ENCODE measurements around the gene TBC1D22A.
A peak's percentile ranks its signal among the peaks of the same experiment; 100 is the strongest.

TBC1D22A gene

GRCh38 chr22:46842606-46843005, 80.2 kb downstream of the TBC1D22A start:
- no peak for DNase-seq

GRCh38 chr22:46843821-46844255, 81.4 kb downstream of the TBC1D22A start:
- no peak for DNase-seq

- no peak for DNase-seq
Observed at GRCh38 chr22:46844606-46845210, 82.3 kb downstream of the TBC1D22A start.

DNA sequence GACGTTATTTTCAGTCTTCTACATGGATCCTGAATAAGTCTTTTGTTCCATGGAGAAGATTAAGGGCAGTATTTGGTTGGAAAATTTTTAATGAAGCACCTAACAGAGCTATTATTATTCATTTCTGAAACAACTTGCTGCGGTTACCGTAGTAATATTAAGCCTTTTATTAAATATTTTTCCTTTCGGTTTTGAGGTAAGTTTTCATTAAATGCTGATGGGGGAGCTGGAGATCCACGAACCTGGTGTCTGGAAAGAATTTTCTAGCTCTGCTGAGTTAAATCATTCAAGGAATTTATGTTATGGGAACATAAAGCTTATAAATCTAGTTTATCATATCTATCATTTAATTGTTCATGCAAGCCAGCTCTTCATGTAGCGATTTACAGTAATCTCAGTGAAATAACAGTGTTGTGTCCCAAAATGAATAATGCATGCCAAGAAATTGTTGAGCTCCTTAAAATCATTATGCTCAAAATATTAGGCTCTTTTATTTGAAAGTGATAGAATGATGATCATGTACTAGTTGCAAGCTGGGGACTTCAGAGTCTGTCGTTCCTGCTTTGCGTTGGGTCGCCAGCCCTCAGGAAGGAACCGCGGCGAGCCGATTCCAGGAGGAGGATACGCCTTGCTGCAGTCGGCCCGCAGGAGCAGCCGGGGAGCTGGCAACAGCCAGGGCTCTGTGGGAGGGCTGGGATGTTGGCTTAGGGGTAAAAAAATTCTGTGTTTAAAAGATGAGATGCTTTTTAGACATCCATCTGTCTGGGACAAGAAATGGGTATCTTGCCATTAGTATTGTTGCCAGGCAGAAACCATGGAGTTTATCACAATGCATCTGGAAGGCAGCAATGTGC, 83.1 kb downstream of the TBC1D22A start:
- no peak for DNase-seq

DNA sequence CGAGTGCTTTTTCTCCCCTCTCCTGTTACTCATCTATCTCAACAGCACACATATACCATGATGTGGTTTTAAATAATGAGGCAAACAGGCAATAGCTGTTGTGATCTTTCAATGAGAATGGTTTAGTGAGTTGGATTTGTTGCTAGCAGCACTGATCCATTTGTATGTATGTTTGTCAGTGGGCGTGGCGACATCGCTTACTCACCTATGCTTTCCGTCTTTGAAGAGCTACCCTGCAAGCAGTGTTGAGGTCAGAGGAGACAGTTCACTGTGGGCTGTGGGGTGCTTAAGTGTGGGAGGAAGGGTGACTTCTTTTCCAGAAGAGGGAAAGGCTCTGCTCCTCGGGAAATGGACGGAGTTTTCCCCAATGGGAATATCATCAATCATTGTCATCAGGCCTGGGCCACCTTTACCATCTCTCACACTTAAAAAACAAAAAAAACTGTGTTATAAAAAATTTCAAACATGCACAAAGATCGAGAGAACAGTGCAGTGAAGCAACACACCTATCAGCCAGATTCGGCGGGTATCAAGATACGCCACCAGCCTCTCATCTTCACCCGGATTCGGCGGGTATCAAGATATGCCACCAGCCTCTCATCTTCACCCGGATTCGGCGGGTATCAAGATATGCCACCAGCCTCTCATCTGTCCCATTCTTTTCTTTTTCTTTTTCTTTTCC, 83.8 kb downstream of the TBC1D22A start:
- DNase-seq, result no peak

GRCh38 chr22:46846832-46847355, 84.4 kb downstream of the TBC1D22A start:
- DNase-seq, result no peak

- DNase-seq, result no peak
Observed at GRCh38 chr22:46848197-46848596, 85.7 kb downstream of the TBC1D22A start.

GRCh38 chr22:46849101-46849500, 86.7 kb downstream of the TBC1D22A start:
- no peak for DNase-seq

- no peak for DNase-seq
Observed at GRCh38 chr22:46849951-46850350, 87.5 kb downstream of the TBC1D22A start.

DNA sequence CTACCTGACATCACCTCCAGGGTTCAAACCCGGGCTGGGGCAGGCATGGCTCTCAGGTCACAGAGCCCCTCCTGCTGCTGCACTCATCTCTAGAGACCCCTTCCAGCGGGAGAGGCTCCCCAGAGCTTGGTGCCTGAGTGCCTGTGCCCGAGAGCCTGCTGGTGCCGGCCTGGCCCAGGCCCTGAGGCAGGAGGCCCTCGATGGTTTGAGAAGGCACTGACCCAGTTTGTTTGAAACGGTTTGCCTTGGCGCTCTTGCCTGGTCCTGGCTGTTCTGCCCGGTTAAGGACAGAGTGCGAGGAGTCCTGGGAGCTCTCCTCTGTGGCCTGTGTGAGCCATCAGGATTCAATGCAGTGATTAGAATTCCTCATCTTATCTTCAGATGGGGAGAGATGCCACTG, 88.9 kb downstream of the TBC1D22A start:
- no peak for DNase-seq

- no peak for DNase-seq
Observed at GRCh38 chr22:46851941-46852340, 89.5 kb downstream of the TBC1D22A start.

GRCh38 chr22:46852771-46853170, 90.3 kb downstream of the TBC1D22A start:
- DNase-seq, result no peak

DNA sequence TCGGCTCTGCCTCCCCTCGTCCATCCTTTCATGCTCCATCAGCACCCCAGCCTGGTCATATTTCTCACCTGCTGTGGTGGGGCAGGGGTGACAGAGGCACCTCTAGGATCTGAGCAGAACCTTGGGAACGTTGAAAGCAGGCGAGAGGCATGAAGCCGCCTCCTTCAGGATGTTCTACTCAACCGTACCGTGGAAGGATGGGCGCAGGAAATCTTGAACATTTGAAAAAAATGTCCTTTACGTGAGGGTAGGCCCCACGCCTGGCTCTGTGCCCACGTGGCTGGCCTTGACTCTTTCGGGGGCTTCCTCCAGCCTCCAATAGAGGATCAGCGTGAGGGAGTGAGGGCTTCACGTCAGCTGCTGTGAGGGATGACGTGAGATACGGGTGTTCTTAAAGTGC, 90.7 kb downstream of the TBC1D22A start:
- no peak for DNase-seq

GRCh38 chr22:46854125-46854870, 91.8 kb downstream of the TBC1D22A start:
- no peak for DNase-seq

DNA sequence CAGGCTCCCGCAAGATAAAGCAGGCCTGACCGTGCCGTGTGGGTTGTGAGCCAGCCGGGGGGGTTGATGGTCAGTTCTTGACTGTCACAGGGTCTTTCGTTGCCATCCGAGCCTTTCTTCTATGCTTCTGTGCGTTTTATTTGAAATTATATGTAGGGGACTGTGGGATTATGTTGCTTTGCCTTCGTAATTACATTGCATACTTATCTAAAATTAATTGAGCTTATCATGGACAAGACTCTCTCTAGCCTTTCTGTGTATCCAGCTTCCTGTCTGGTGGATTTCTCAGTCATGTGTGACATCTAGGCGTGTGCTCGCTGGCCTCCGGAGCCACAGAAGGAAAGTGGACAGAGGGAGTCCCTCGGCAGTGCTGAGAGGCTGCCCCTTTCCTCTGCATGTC, 93.2 kb downstream of the TBC1D22A start:
- peak; percentile 78 for DNase-seq

- no peak for DNase-seq
Observed at GRCh38 chr22:46856661-46857060, 94.2 kb downstream of the TBC1D22A start.

DNA sequence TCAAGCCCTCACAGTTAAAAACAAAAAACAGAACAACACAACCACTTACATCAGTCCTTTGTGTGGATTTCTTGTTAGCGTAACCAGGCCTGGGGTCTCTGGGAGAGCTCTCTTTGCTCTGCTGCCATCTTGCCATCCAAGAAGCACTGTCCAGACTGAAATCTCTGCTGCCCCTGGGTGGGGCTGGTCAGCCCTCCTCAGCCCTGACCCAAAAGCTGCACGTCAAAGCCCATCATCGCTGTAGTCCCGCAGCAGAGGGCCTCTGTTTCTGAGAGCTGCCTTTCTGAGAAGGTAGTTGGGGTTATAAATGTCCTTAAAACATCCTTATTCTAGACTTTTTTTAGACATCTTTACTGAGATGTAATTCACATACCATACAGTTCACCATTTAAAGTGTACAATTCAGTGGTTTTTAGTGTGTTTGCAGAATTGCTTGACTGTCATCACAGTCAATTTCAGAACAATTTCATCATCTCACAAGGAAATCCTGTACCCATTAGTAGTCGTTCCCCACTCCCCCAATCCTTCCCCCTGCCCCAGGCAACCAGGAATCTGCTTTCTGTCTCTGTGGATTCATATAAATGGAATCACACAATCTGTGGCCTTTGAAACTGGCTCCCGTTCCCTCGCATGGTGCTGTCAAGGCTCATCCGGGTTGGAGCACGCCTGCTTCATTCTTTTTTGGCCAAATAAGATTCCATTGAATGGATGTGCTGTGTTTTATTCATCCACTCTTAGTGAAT, 94.9 kb downstream of the TBC1D22A start:
- no peak for DNase-seq

DNA sequence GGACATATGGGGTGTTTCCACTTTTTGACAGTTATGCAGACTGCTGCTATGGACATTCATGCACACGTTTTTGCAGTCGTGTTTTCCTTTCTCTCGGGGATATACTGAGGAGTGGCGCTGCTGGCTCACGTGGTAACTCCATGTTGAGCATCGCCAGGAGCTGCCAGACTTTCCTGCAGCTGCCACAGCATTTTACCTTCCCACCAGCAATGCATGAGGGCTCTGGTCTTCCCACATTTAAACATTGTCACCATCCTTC, 95.4 kb downstream of the TBC1D22A start:
- no peak for DNase-seq

DNA sequence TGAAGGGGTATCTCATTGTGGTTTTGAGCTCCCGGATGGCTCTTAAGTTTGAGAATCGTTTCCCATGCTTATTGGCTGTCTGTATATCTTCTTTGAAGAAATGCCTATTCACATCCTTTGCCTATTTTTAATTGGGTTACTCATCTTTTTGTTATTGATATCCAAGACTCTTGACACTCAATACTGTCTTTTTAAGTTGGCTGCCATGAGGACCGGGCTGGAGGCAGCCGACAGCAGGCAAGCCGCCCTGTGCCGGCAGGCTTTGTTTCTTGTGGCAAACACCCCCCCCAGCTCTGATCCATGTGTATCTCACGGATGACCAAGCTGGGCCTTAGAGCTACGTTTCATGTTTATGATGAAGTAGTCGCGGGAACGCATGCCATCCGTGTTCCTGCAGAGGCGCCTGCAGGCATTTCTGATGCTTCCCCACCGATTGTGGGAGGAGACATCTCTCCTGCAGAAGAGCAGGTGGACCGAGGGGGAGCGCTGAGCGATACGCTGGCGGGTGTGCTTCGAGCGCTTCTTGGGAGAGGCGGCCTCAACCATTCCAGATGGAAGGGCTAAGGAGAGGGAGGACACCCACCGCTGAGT, 95.8 kb downstream of the TBC1D22A start:
- no peak for DNase-seq

- no peak for DNase-seq
Observed at GRCh38 chr22:46860562-46860961, 98.1 kb downstream of the TBC1D22A start.

- no peak for DNase-seq
Observed at GRCh38 chr22:46861468-46862367, 99.3 kb downstream of the TBC1D22A start.

All from DMS79 (cell line).